Measurements from ENCODE around the gene SC5D. TPM values are rescaled to one million over a fixed set of nuclear protein-coding genes. Genes with fewer than 3 reads are reported as not detected.

SC5D gene
- total RNA-seq: 65.2 and 67.5 TPM in 2 replicates
- 77.7 TPM for polyA plus RNA-seq (2012)

- peak; percentile 93 for DNase-seq (ENCODE audit: low read depth)
Measured at GRCh38 chr11:121292495-121293287, at the start of gene SC5D. Gene SC5D (plus strand): TSS chr11:121292771. CDS start chr11:121303376, 10,605 bp downstream.

- no peak for DNase-seq (ENCODE audit: low read depth)
Measured at GRCh38 chr11:121244884-121245283, 47.7 kb upstream of the SC5D start.

- no peak for DNase-seq (ENCODE audit: low read depth)
Measured at GRCh38 chr11:121246021-121246768, 46.4 kb upstream of the SC5D start.

- no peak for DNase-seq (ENCODE audit: low read depth)
Measured at GRCh38 chr11:121246769-121247035, 45.9 kb upstream of the SC5D start.

DNA sequence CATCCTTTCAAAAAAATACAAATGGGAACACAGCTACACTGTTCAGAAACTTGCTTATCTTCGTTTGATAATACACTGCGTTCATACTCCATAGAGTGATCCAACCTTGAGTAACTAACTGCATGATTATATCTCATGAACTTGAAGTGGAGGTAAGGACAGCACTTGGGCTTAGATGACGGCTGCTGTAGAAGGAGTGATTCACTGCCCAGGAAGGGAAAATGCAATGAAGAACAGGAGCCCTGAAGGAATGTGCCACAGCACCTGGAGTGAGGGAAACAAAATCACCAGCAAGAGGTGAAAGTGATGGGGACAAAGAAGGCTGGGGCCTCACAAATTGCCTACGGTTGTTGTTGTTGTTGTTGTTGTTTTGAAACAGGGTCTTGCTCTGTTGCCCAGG, 44.1 kb upstream of the SC5D start:
- DNase-seq (ENCODE audit: low read depth): no peak

DNA sequence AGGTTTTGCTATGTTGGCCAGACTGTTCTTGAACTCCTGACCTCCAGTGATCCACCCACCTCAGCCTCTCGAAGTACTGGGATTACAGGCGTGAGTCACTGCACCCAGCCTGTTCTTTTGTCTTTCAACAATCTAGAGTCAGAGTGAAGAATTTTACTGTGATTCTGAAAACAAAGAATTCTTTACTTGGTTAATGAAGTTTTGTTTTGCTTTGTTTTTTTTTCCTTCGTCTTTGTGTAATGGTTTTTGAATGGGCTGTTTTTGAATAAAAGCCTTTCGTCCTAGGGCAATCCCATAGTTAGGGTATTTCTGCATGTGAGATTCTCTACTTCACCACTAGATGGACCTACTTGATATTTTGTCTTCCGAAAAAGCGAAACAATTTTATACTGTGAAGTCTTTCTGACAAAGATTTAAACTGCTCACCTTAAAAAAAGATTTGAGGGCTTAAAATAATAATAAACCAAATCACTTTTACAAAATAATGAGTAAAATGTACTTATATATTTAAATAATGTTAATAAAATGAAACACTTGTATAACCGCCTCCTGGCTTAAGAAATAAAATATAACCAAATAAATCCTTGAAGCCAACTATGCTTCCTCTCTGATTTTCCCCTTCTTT, 43.4 kb upstream of the SC5D start:
- DNase-seq (ENCODE audit: low read depth): peak; percentile 70

GRCh38 chr11:121250843-121251242, 41.7 kb upstream of the SC5D start:
- no peak for DNase-seq (ENCODE audit: low read depth)

DNA sequence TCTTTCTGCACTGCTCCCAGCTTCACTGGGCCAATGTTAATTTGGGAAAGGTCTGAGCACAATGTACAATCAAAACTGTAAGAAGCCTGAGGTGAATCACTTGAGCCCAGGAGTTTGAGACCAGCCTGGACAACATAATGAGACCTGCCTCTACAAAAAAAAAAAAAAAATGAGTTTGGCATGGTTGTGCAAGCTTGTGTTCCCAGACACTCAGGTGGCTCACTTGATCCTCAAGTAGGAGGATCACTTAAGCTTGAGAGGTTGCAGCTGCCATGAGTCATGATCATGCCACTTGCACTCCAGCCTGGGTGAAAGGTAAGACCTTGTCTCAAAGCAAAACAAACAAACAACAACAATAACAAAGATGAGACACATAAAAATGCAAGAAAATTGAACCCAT, 38.6 kb upstream of the SC5D start:
- DNase-seq (ENCODE audit: low read depth): no peak

GRCh38 chr11:121254756-121255155, 37.8 kb upstream of the SC5D start:
- no peak for DNase-seq (ENCODE audit: low read depth)

DNA sequence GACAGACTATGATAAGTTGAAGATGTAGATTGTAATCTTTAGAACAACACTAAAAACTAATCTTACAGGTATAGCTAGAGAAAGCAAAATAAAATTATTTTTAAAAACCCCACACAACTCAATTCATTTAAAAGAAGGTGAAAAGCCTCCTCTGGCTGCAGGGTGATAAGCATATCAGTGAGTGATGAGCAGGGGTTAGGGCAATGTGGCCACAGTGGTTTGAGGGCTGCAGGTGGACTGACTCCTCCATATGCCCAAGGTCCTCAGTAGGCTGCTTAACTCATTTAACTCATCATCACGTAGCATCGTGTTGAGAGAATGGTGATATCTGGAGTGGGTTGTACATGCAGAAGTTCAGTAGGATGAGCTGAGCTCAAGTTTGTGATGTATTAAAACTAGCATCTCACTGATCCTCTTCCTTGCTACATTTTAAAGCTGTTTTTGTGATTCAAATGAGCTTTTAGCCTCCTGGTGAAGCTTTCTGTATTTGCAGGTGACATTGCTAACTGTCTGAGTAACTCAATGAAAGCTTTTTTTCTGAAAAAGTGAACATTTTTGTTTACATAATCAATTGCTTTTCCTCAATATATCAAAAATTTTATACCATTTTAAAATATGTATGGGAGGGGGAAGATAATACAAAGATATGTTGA, 37.0 kb upstream of the SC5D start:
- no peak for DNase-seq (ENCODE audit: low read depth)

- no peak for DNase-seq (ENCODE audit: low read depth)
Measured at GRCh38 chr11:121257289-121257688, 35.3 kb upstream of the SC5D start.

GRCh38 chr11:121257976-121258375, 34.6 kb upstream of the SC5D start:
- DNase-seq (ENCODE audit: low read depth): no peak

DNA sequence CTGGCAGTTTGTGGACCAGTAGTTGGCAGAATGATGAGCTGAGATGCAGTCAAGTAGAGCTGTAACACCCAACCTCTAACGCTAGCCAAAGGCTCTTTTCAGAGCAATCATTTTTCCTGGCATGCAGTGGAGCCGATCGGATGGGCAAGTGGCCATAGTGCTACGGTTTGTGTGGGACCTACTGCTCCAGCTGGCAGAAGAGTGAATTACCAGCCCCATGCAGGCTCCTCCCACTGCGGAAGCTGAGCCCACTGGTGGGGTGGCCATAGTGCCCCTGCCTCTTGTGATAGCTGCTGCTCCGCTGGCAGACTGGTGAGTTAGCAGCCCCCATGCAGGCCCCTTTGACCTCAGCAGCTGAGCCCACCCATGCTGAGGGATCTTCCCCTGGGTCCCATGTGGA, 27.0 kb upstream of the SC5D start:
- DNase-seq (ENCODE audit: low read depth): no peak

GRCh38 chr11:121268581-121268980, 24.0 kb upstream of the SC5D start:
- DNase-seq (ENCODE audit: low read depth): no peak

- no peak for DNase-seq (ENCODE audit: low read depth)
Measured at GRCh38 chr11:121270001-121270678, 22.4 kb upstream of the SC5D start.

- no peak for DNase-seq (ENCODE audit: low read depth)
Measured at GRCh38 chr11:121274332-121274991, 18.1 kb upstream of the SC5D start.

DNA sequence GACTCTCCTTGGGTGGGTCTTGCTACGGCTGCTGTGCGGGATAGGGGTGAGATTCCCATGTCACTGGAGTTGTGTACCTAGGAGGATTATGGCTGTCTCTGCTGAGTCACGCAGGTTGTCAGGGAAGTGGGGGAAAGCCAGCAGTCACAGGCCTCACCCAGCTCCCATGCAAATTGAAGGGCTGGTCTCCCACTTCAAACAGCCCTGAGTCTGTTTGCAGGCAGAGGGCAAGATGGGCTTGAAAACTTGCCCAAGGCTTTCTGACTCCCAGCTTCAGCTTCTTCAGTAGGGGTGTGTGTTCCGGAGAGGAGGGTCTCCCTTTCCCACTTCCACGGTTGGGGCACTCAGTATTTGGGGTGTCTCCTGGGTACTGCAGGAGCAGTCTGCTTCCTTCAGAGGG, 10.9 kb upstream of the SC5D start:
- no peak for DNase-seq (ENCODE audit: low read depth)

DNA sequence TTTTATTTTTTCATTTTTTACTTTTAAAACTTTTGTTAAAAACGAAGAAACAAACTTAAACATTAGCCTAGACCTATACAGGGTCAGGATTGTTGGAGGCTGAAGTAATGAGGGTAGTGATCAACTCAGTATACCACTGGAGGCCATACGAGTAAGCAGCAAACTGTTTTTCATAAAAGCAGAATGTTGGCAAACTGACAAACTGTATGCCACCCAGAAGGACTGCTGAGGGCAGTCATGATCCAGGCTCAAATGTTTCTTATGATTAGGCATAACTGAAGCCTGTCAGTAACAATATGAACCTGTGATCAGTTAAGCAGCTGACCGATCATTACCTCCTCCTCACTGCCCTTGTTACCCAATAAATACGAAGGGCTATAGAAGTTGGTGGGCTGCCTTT, 10.2 kb upstream of the SC5D start:
- peak; percentile 20 for DNase-seq (ENCODE audit: low read depth)

GRCh38 chr11:121282886-121283502, 9.6 kb upstream of the SC5D start:
- DNase-seq (ENCODE audit: low read depth): no peak

DNA sequence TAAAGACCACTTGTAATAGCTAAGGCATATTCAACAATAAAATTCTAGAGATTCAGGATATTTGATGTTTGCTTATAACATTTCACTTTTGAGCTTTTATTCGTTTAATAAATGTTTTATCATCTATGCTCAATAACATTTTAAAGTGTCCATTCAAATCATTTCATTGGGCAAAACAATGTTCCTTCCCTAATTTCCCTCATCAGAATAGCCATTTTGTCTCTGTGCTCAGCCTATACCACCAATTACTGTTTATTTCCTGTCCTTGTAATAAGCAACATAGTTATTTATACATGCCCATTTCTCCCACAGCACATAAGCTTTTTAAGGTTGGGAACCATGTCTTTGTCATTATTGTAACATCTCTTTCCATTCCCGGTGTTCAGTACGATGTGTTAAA, 1.3 kb upstream of the SC5D start:
- no peak for DNase-seq (ENCODE audit: low read depth)
